Endometrium (tissue), 2 donors: ENCODE measurements around the gene EEF1AKMT2.
A peak's percentile ranks its signal among the peaks of the same experiment; 100 is the strongest.

ENCODE experiments used
- FAIRE-seq: peaks from 2 replicates; lab custom pipeline; 2012; peaks lifted over from hg19 to GRCh38; lab: Jason Lieb, UNC
- donor health status: control.
- donor health status: control.

Gene EEF1AKMT2

DNA sequence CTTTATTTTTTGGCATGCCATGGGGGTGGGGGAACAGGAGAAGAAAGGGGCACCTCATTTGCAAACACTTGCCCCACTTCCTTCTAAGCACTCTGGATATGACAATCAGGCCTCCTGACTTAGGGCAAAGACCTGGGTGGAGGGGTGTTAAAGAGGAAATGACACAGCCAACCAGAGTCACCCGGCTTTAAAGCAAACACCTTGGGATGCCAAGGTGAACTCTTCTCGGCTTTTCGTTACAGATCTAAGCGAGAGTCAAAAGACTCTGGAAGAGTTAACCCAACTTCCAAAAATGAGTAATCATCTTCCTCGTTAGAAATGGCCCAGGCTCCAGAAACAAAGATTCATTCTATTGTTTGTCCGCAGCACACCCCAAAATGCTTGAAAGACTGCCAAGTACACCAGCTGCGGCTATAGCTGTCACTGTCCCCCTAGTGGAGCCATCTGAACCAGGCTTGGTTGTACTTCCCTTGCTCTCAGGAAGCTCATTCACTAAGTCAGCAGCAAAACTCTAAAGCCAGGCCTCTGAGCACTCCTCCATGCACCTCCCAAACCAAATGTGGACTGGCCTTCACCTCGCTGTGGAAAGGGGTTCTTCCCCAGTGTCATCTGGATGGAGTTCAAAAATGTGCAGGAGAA, 72.4 kb downstream of the EEF1AKMT2 start:
- FAIRE-seq, result no peak

GRCh38 chr10:124717911-124718741, 73.6 kb downstream of the EEF1AKMT2 start:
- no peak for FAIRE-seq

GRCh38 chr10:124717041-124717757, 74.5 kb downstream of the EEF1AKMT2 start:
- no peak for FAIRE-seq

DNA sequence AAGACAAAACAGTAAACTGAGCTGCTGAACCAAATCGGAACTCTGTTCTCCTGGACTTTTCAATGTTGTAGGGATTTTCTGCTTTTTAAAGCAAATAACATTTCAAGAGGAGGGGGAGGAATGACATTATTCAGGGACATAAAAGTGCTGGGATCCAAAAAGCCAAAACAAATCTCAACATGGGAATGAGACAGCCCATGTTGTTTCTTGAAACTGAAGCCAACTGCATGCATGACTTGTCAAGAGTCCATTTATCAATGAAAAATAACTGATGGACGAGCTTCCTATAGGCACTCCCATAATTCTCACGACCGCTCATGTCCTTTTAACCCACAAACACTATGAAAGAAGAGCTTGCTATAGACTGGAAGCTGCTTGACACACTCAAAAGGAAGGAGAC, 75.3 kb downstream of the EEF1AKMT2 start:
- FAIRE-seq, result peak; percentile 4

GRCh38 chr10:124715439-124715838, 76.2 kb downstream of the EEF1AKMT2 start:
- FAIRE-seq, result no peak

DNA sequence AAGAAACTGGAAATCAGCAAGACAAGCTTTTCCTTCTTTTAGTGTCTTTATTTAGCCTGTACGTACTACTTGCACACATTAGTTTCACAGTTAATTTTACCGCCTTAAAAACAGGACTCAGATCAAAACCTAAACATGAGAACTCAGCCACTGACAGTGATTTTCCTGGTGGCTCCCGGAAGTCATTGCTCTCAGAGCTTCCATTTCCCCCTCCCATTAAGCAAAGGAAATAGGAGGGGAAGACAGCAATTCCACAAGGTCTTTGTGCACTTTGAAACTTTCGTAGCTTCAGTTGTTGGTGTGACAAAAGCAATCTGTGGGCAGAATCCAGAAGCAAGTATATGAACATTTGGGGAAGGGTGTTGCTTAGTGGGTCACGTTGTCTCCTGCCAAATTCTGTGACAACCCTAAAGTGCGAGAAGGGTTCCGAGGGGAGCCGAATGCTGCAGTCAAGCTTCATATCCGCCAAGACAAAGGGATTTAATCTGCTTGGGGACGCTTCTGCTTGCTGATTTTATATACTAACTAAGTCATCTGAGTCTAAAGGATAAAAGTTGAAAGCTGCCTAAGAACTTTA, 77.9 kb downstream of the EEF1AKMT2 start:
- FAIRE-seq, result no peak

DNA sequence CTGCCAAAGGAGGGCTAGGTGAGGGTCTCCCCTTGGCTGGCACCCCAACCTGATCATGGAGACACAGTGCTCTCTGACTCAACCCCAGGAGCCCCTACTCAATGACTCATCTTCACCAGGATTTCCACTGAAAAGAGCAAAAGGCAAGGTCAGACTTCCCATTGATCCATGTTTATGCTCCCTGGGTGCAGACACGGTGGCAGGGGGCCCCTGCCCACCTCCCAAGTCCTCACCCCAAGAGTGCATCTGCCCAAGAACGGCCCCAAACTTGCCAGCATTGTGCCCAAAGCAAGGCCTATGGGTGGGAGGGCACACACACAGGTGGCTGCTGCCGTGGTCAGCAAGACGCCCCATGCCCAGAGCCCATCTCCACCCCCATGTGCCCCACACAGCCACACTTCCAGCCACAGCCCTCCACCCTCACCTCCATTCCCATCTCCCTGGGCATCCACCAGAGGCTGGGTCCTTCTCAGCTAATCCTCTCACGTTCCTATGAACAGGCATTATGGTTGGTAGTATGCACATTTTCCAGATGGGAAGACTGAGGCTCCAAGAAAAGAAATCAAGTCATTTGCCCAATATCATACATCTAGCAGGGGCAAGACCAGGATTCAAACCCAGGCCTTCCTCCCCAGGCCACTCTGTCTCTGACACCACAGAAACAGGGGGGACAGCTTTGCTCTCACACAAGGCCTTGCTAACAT, 78.8 kb downstream of the EEF1AKMT2 start:
- no peak for FAIRE-seq

- no peak for FAIRE-seq
Observed at GRCh38 chr10:124711145-124711544, 80.5 kb downstream of the EEF1AKMT2 start.

DNA sequence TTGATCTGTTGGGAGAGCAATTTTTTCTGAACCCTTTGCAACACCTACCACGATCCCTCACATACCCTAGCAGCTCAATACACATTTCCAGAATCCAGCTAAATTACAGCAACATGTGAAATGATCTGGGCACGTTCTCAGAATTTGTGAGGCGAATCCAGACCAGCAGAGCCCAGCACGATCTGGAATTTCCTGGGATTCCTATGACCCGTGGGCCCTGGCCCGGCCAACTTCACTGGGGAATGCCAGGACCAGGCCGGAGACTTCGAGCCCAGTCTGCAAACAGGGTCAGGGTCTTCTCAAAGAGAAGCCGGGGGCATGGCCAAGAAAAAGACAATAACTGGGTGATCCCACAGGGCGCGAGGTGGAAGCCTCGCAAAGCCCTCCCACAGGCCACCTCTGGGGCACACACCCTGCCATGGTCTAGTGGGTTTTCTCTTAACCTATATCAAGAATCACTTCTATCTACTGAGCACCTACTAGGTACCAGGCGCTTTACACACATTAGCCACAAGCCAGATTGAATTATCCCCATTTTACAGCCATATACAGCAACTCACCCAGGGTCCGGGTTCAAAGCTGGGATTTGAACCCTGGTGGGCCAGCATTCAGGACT, 81.3 kb downstream of the EEF1AKMT2 start:
- FAIRE-seq, result no peak

GRCh38 chr10:124709861-124710260, 81.8 kb downstream of the EEF1AKMT2 start:
- FAIRE-seq, result no peak

DNA sequence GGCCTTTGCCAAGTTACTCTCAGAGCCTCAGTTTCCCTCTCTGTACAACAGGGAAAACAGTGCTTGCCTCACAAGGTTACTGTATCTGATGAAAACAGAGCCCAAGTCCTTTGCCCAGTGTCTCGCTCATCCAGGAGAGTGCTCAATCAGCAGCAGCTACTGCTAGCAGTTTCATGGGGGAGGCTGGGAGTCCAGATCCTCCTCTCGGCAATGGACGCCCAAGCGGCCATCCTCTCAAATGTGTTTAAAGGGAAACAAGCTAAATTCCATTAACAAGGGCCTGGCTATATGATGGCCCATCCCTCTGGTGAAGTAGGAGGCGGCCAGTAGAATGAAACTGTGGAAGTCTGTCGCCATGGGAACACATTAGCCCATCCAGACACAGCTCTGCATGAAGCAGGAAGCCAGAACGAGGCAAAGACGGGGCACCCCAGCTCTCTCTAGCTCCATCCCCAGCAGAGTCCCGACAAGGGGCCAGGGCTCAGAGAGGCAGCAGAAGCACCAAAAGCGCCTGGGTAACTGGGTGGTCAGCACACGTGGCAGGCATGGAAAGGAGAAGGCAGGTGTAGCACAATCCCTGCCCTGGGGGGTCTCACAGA, 82.7 kb downstream of the EEF1AKMT2 start:
- no peak for FAIRE-seq

- FAIRE-seq, result peak; percentile 60
Observed at GRCh38 chr10:124708246-124708779, 83.4 kb downstream of the EEF1AKMT2 start.
